Psoas muscle (tissue), 8 donors: ENCODE measurements around the gene SOX12. TPM values are rescaled to one million over a fixed set of nuclear protein-coding genes. Genes with fewer than 3 reads are reported as not detected.
A peak's percentile ranks its signal among the peaks of the same experiment; 100 is the strongest.

ENCODE experiments used
- ATAC-seq, 4 donors: fragments of 200-7000 bp; cut with Tn5 transposase; one replicate each; pipeline ENCODE4 v1.9.1; 2020; ENCODE audit warnings: moderate library complexity in 3 of 4, mild to moderate bottlenecking in 2 of 4
- DNase-seq, 2 donors: peaks; one replicate each; pipeline ENCODE4 v3.0.0-alpha.2; 2020
- H3K27ac ChIP-seq: fragments of 200-600 bp; one replicate; pipeline ENCODE4 v1.8.0; 2022
- H3K27me3 ChIP-seq, 3 donors: fragments of 200-600 bp in 1 of 3; one replicate each; pipeline versions ENCODE4 v1.6.1 to v1.8.0; 2013 to 2022; ENCODE audit warnings: low read length in 2 of 3, mild to moderate bottlenecking in 2 of 3, moderate library complexity in 1 of 3; ENCODE audit not compliant: insufficient read depth in 3 of 3
- H3K36me3 ChIP-seq, 2 donors: fragments of 200-600 bp in 1 of 2; one replicate each; pipeline versions ENCODE4 v1.6.1 to v1.8.0; 2013 to 2022; ENCODE audit warnings: low read depth in 1 of 2, mild to moderate bottlenecking in 1 of 2, moderate library complexity in 1 of 2; ENCODE audit not compliant: insufficient read depth in 1 of 2
- H3K4me1 ChIP-seq: fragments of 200-600 bp; one replicate; pipeline ENCODE4 v1.8.0; 2022
- H3K4me3 ChIP-seq: fragments of 200-600 bp; one replicate; pipeline ENCODE4 v1.8.0; 2022; ENCODE audit warnings: mild to moderate bottlenecking
- H3K9me3 ChIP-seq: fragments of 200-600 bp; one replicate; pipeline ENCODE4 v1.8.0; 2022
- WGBS, 3 donors: extraction: QIAGEN DNeasy Blood & Tissue Kit; methylation state at CpG; one replicate each; pipeline versions ENCODE4 v1.1.6 to v1.1.7; 2013; 5-methylcytosine and 5-hydroxymethylcytosine counted together
- intact Hi-C, 2 donors: fragments of 100-400 bp; cut with DNase I; formaldehyde crosslinking; loops; one replicate each; pipeline versions ENCODE4 v1.11.0 to v1.14.2; 2022
- polyA plus RNA-seq, 3 donors: library from polyadenylated mRNA; stranded (reverse); fragments of 200-250 nt; gene quantifications; one replicate each; pipeline ENCODE4 v1.2.3, GENCODE V29; 2013
- total RNA-seq, 4 donors: library from RNA; stranded (reverse); fragmentation: NEBNext Ultra II Directional in 2 of 4; extraction: Animal tissue kit (Norgen Biotek cat#: 25700) in 2 of 4; gene quantifications; one replicate each; pipeline versions ENCODE4 v1.2.1 to v1.2.4, GENCODE V29; 2021 to 2023
- TF ChIP-seq, protein P1 (sequence below): fragments of 200-600 bp; IDR thresholded peaks from one replicate; pipeline ENCODE4 v1.8.0; 2022; ENCODE audit warnings: antibody characterized with exemption
- donor health status: healthy with polysubstance abuse.
- donor health status: DM: no; HTN: no; CAD: no; lungs with moderate emphysema.
- donor health status: Bipolar disorder and iron deficiency.
- donor health status: healthy.
- donor health status: DM: yes; HTN: yes; CAD: no.
- donor health status: DM: no; HTN: no; CAD: no.
- donor health status: DM: no; HTN: no; CAD: no.
- donor health status: DM: yes; HTN: yes; CAD: no.

Gene SOX12
- total and polyA plus RNA-seq, 7 donors, result 1.2 to 5.7 (median 3.6) TPM

DNA sequence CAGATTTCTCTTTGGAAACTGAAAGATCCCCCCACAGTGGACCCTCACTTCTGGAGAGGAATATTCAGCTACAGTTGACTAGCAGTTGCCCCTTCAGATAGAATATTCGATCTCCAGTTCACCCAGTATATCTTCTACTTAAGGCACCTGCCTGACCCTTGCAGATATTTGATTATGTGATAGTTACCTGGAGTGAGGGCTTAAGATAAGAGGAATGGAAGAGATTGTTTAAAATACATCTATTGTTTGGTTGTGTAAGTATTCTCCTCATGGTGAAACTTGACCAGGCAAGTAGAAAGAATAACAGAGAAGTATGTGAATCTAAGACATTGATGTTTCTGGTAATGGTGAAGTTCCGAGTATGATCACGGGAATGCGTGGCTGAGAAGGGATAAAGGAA lies 29.5 kb upstream of the SOX12 start:
- no peak overlapping the region for H3K4me3 ChIP-seq
- H3K27ac ChIP-seq, result no peak overlapping the region
- no peaks in the 10 kb centered on the region for H3K27me3 ChIP-seq
- ATAC-seq (no peak), DNase-seq (no peak)
- WGBS, 3 donors, result 80 to 83% (median 81%) methylated on average over 4 of the region's 4 CpGs
- intact Hi-C loops, result no loop called here
- peaks cover 29% of the 10 kb centered on the region for H3K4me1 ChIP-seq
- peaks cover 0 to 2% of the 10 kb centered on the region in 2 donors for H3K36me3 ChIP-seq
- TF ChIP-seq, protein P1, sequence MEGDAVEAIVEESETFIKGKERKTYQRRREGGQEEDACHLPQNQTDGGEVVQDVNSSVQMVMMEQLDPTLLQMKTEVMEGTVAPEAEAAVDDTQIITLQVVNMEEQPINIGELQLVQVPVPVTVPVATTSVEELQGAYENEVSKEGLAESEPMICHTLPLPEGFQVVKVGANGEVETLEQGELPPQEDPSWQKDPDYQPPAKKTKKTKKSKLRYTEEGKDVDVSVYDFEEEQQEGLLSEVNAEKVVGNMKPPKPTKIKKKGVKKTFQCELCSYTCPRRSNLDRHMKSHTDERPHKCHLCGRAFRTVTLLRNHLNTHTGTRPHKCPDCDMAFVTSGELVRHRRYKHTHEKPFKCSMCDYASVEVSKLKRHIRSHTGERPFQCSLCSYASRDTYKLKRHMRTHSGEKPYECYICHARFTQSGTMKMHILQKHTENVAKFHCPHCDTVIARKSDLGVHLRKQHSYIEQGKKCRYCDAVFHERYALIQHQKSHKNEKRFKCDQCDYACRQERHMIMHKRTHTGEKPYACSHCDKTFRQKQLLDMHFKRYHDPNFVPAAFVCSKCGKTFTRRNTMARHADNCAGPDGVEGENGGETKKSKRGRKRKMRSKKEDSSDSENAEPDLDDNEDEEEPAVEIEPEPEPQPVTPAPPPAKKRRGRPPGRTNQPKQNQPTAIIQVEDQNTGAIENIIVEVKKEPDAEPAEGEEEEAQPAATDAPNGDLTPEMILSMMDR, result no peak
- H3K9me3 ChIP-seq, result no peaks in the 10 kb centered on the region

DNA sequence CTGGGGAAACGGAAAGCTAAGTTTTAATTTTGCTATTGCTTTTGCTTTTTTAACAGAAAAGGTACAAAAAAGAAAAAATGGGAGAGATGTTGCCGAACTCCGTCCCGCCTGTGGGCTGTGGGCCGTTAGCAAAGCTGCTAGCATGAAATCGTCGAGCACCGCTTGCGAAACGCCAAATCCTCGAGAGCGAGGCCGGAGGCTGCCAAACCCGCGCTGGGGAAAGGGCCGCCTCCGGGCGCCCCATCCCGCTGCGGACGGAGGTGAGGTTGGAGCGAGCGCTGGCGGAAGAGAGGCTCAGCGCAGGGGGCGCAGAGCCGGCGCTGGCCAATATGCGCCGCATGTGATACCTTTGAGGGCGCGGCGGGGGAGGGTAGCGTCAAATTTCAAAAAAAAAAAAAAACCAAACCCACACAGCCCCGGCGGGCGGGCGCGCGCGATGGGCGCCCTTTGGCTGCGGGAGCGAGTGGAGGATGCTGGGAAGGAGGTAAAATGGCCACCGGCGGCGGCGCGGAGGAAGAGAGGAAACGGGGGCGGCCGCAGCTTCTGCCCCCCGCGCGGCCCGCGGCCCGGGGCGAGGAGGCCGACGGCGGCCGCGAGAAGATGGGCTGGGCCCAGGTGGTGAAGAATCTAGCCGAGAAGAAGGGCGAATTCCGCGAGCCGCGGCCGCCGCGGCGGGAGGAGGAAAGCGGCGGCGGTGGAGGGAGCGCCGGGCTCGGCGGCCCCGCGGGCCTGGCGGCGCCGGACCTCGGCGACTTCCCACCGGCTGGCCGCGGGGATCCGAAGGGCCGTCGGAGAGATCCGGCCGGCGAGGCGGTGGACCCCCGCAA lies 28.0 kb upstream of the SOX12 start, which contains the start of gene ZCCHC3:
TSS of gene ZCCHC3 (plus strand) at position 473 of the 827 bp plus-strand sequence. CDS start at position 490, 17 bp downstream.
- H3K4me3 ChIP-seq, result peak within 1 kb of the TSS; percentile 99
- peak; percentile 86 to 92 (median 88) for ATAC-seq
- peaks cover 0 to 2% of the 10 kb centered on the region in 2 donors for H3K36me3 ChIP-seq
- intact Hi-C loops, result loop anchor here in 1 of 2 donors (1.0 kb wide), 1 partner anchor 27 kb away; no protein-coding TSS in a partner anchor
- peak within 1 kb of the TSS; percentile 96 for H3K27ac ChIP-seq
- H3K9me3 ChIP-seq, result no peaks in the 10 kb centered on the region
- peak; percentile 92 to 95 for DNase-seq
- TF ChIP-seq, protein P1, result peak; percentile 21
- H3K27me3 ChIP-seq, result no peaks in the 10 kb centered on the region
- H3K4me1 ChIP-seq, result peaks cover 33% of the 10 kb centered on the region
- WGBS, 3 donors, result 0% methylated on average over 51 to 99 of the region's 99 CpGs

DNA sequence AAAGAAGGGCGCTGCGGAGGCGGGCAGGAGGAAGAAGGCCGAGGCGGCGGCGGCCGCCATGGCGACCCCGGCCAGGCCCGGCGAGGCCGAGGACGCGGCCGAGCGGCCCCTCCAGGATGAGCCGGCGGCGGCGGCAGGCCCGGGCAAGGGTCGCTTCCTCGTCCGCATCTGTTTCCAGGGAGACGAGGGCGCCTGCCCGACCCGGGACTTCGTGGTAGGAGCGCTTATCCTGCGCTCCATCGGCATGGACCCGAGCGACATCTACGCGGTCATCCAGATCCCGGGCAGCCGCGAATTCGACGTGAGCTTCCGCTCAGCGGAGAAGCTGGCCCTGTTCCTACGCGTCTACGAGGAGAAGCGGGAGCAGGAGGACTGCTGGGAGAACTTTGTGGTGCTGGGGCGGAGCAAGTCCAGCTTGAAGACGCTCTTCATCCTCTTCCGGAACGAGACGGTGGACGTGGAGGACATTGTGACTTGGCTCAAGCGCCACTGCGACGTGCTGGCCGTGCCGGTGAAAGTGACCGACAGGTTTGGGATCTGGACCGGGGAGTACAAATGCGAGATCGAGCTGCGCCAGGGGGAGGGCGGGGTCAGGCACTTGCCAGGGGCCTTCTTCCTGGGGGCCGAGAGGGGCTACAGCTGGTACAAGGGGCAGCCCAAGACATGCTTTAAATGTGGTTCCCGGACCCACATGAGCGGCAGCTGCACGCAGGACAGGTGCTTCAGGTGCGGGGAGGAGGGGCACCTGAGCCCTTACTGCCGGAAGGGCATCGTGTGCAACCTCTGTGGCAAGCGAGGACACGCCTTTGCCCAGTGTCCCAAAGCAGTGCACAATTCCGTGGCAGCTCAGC lies 27.2 kb upstream of the SOX12 start:
- TF ChIP-seq, protein P1, result no peak
- intact Hi-C loops, result loop anchor here in 1 of 2 donors (1.0 kb wide), 1 partner anchor 26 kb away; no protein-coding TSS in a partner anchor

DNA sequence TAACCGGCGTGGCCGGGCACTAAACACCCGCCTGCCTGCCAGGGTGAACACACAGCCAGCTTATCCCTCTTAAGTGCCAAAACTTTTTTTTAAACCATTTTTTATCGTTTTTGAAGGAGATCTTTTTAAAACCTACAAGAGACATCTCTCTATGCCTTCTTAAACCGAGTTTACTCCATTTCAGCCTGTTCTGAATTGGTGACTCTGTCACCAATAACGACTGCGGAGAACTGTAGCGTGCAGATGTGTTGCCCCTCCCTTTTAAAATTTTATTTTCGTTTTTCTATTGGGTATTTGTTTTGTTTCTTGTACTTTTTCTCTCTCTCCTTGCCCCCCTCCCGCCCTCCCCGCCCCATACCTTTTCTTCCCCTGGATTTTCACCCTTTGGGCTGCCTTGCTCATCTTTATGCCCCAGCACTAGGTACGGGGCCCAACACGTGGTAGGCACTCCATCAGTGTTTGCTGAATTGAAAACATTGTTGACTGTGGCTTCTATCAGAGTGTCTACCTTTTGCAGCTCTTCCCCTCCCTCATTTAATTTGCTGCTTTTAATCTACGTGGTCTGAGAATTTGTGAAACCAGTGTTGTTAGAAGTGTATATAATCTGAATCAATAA lies 26.5 kb upstream of the SOX12 start:
- H3K36me3 ChIP-seq, result peaks cover 0 to 2% of the 10 kb centered on the region in 2 donors
- H3K27me3 ChIP-seq, result no peaks in the 10 kb centered on the region
- TF ChIP-seq, protein P1, result no peak
- WGBS, 3 donors, result 10 to 14% (median 10%) methylated on average over 15 of the region's 15 CpGs
- peak overlapping the region; percentile 96 for H3K27ac ChIP-seq
- intact Hi-C loops, result no loop called here
- H3K4me3 ChIP-seq, result peak overlapping the region; percentile 99
- ATAC-seq (no peak), DNase-seq (no peak)
- peaks cover 33% of the 10 kb centered on the region for H3K4me1 ChIP-seq
- H3K9me3 ChIP-seq, result no peaks in the 10 kb centered on the region

More for the DNA sequence above, 27.2 kb upstream of the SOX12 start:
- H3K27ac ChIP-seq, result peak overlapping the region; percentile 96
- H3K4me1 ChIP-seq, result peaks cover 33% of the 10 kb centered on the region
- H3K27me3 ChIP-seq, result no peaks in the 10 kb centered on the region
- peak; percentile 38 to 60 (median 56) for ATAC-seq
- DNase-seq, result peak; percentile 62 to 83
- peaks cover 0 to 2% of the 10 kb centered on the region in 2 donors for H3K36me3 ChIP-seq
- H3K4me3 ChIP-seq, result peak overlapping the region; percentile 99
- no peaks in the 10 kb centered on the region for H3K9me3 ChIP-seq
- 1% methylated on average over 66 to 75 of the region's 75 CpGs for WGBS, 3 donors
